ENCODE measurements around the gene HOXA6.

The HOXA6 gene

GRCh38 chr7:27149842-27150567 lies 2.4 kb upstream of the HOXA6 start:
- DNase-seq (ENCODE audit: low spot score), result no peak

GRCh38 chr7:27148756-27149641 lies 1.4 kb upstream of the HOXA6 start:
- no peak for DNase-seq (ENCODE audit: low spot score)

- no peak for DNase-seq (ENCODE audit: low spot score)
These were observed 619 bp upstream of the HOXA6 start for GRCh38 chr7:27148031-27148755.

- no peak for DNase-seq (ENCODE audit: low spot score)
These were observed 929 bp downstream of the HOXA6 start for GRCh38 chr7:27146491-27147198.

GRCh38 chr7:27145914-27146412 lies 1.6 kb downstream of the HOXA6 start:
- DNase-seq (ENCODE audit: low spot score), result no peak

- no peak for DNase-seq (ENCODE audit: low spot score)
These were observed 2.2 kb downstream of the HOXA6 start for GRCh38 chr7:27145165-27145913.

- no peak for DNase-seq (ENCODE audit: low spot score)
These were observed 2.8 kb downstream of the HOXA6 start for GRCh38 chr7:27144781-27145164.

- no peak for DNase-seq (ENCODE audit: low spot score)
These were observed 3.4 kb downstream of the HOXA6 start for GRCh38 chr7:27143950-27144780.

GRCh38 chr7:27143023-27143949 lies 4.3 kb downstream of the HOXA6 start, which contains the start of gene HOXA5:
TSS of gene HOXA5 (minus strand) at chr7:27143681. CDS start at chr7:27143607, 74 bp downstream.
- no peak for DNase-seq (ENCODE audit: low spot score)

- DNase-seq (ENCODE audit: low spot score), result no peak
These were observed 5.0 kb downstream of the HOXA6 start for GRCh38 chr7:27142580-27143022.

GRCh38 chr7:27141923-27142579 lies 5.5 kb downstream of the HOXA6 start:
- DNase-seq (ENCODE audit: low spot score), result no peak

GRCh38 chr7:27141137-27141922 lies 6.2 kb downstream of the HOXA6 start:
- no peak for DNase-seq (ENCODE audit: low spot score)

- no peak for DNase-seq (ENCODE audit: low spot score)
These were observed 7.3 kb downstream of the HOXA6 start for GRCh38 chr7:27140126-27140857.

- DNase-seq (ENCODE audit: low spot score), result no peak
These were observed 8.0 kb downstream of the HOXA6 start for GRCh38 chr7:27139334-27140125.

- DNase-seq (ENCODE audit: low spot score), result no peak
These were observed 8.6 kb downstream of the HOXA6 start for GRCh38 chr7:27138985-27139333.

GRCh38 chr7:27138472-27138871 lies 9.1 kb downstream of the HOXA6 start:
- DNase-seq (ENCODE audit: low spot score), result no peak

All from CD4-positive, alpha-beta T cell treated with Interleukin-6 at 100 ng/mL for 8 hours (primary cell).